ENCODE data around the gene BMP5.

DNA sequence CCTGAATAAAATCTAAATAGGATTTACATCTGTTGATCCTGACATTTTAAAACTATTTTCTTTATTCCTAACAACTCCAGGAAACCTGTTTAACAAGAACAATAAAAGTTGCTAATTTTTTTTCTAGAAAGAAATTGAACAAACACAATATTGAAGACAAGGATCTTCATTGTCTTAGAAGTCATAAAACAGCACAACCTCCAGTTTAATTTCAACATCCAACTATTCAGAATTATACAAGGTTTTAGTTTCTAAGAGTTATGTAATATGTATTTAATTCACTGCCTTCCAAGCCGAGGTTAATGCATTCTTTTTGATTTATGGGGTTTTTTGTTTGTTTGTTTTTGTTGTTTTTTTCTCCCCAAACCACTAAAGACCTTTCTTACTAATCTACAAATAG lies 7.2 kb downstream of the BMP5 start:
- TF ChIP-seq, protein P1, sequence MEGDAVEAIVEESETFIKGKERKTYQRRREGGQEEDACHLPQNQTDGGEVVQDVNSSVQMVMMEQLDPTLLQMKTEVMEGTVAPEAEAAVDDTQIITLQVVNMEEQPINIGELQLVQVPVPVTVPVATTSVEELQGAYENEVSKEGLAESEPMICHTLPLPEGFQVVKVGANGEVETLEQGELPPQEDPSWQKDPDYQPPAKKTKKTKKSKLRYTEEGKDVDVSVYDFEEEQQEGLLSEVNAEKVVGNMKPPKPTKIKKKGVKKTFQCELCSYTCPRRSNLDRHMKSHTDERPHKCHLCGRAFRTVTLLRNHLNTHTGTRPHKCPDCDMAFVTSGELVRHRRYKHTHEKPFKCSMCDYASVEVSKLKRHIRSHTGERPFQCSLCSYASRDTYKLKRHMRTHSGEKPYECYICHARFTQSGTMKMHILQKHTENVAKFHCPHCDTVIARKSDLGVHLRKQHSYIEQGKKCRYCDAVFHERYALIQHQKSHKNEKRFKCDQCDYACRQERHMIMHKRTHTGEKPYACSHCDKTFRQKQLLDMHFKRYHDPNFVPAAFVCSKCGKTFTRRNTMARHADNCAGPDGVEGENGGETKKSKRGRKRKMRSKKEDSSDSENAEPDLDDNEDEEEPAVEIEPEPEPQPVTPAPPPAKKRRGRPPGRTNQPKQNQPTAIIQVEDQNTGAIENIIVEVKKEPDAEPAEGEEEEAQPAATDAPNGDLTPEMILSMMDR (IDR thresholded peaks at IDR 0.05), result no peak
- TF ChIP-seq POLR2A (IDR thresholded peaks at IDR 0.05), result no peak
